Fibroblast of skin of left quadriceps (primary cell): ENCODE results near the gene ARHGAP15.

Experiments used
- DNase-seq, 2 experiments: peaks; one replicate each; pipeline ENCODE4 v3.0.0-alpha.2; 2013; ENCODE audit warnings: low read depth in 2 of 2

Gene ARHGAP15

DNA sequence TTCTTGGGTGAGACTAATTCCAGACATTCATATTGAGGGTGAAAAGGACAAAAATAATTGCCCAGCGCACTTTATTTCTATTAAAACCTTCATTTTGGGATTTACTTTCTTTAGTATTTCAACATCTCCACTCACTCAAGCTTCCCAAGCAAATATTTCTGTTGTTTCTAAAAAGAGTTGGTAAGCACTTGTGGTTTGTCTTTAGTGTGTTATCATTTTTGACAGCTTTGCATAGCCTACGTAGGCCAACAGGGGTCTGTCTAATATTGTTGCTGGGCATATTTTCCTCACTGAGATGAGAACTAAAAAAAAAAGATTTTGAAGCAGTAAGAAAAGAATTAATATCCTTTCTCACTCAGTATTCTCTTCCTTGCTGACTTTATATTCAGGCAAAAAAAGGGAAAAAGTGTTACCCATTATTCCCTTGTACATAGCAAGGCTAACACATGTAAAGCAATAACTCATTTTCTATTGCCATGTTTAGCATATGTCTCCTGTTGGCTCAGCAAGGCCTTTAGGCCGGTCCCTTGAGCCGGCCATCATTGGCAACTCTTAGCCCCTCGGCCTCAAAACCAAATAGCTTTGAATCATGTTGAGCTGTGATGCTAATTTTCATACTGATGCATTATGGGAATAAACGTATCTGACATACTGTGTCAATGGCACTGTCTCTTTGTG lies 494.2 kb downstream of the ARHGAP15 start:
- no peak for DNase-seq

DNA sequence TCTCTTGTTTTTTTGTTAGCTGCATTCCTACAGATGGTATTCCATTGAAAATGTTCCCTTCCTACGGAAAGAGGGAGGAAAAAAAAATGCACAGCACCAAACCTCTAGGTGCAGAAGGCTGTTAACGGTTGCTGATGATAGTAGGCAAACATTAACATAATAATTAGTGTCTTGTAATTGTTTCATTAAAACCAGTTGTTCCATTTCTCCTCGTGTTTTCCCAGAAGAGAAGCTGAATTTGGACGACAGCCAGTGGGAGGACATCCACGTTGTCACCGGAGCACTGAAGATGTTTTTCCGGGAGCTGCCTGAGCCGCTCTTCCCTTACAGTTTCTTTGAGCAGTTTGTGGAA lies 494.7 kb downstream of the ARHGAP15 start:
- no peak for DNase-seq

DNA sequence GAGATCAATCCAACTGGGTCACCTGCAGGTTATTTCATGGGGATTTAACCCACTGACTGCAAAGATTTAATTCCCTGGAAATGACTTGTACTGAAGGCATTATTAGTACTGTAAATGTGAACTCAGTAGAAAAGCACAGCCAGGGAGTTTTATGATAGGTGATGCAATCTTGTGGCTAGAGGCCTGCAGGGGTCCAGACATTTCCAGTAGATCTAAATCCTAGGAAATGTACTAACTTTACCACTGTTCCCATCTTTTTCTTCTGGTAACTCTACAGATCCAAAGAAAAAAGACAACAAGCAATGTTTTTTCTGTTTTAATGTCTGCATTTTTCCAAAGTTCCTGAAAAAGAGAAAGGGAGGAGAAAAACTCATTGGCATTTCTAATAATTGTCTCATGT lies 500.1 kb downstream of the ARHGAP15 start:
- peak; percentile 82 to 83 for DNase-seq

DNA sequence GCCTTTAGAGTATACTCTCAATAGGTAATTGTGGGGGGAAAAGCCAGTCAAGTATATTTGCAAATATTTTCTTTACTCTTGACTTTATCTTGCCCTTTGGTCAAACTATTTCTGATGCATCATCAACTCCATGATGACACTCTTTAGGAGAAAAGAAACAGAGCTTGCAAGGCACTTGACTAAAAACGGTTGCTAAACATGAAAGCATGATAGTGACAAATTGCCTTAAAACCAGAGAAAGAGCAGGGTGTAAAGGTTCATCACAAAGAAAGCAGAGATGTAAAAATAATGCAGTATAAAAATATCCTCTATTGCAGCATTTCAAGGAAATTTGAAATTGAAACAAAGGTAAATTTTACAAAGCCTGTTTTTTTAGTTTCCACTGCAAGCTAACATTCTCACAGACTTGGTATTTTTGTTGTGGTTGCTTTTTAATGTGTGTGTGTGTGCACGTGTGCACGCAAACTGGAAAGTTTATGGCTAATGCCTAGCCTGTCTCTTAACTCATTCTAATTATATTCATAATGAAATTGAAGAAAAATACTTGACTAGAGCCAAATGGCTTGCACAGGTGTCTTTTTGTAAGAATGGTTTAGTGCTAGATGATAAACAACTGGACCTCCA lies 503.6 kb downstream of the ARHGAP15 start:
- DNase-seq, result no peak

DNA sequence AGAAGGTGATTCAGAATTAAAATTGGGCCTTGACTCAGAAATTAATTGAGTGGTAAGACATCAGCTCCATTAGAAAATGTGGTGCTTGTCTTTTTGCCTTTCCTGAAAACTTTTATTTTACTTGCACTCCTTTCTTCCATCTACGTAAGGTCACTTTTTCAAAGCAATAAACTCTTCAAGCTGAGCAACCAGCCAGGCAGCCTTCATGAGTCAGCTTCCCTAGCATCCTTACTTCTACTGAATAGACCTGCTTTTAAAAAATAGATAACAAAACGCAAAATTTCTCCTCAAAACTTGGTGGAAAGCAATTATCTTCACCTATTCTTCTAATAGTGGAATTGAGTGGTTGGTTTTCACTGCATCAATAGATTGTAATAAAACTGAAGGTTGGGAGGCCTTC lies 504.2 kb downstream of the ARHGAP15 start:
- DNase-seq, result no peak

DNA sequence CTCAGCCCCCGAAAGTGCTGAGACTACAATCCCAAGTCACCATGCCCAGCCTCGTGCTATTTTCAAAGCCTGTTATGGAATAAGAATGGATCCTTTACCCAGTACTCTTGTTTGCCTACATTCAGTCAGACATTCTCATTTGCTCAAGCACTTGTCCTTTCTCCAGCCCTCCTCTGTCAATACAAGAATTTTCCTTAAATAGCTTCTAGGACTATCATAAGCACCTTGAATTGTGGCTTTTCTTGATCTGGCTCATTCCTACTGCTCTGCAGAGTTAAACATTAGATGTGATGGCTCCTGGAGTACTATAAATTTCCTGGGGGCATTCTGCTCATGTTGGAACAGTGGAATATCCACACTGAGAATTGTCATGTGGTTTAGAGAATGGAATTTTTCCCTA lies 506.1 kb downstream of the ARHGAP15 start:
- no peak for DNase-seq

DNA sequence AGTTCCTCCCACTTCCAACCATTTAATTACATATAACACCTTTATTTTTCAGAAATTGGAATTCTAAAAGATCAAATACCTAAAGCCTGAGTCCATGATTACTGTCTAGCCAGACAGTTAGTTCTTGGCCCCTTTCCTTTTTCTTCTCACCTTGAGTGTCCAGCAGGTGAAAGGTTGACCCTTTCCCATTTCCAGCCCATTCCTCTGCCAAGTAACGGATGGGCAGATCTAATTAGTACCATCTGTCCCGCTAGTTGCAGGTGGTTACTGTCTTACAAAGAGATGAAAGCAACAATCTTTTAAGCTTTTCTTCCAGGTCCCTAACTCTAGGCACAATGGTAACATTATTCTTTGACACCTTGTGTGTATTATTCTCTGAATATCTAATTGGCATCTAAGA lies 506.7 kb downstream of the ARHGAP15 start:
- DNase-seq, result no peak

DNA sequence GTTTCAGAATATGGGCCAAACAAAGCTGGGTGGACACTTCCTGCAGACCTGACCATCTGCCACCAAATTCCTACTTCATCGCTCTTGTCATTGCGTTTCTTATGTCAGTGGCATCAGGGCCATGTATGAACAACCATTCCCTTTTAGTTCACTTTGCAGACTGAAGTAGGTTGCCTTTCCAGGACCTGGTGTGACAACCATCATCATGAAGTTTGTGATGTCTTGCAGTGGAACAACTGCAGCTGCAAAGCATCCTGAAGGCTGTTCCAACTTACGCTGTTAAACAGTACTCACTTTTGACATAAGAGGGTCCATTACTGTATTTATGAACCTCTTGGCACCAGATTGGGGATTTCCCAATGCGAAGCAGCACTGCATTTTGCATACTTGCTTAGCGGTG lies 511.6 kb downstream of the ARHGAP15 start:
- DNase-seq, result no peak

DNA sequence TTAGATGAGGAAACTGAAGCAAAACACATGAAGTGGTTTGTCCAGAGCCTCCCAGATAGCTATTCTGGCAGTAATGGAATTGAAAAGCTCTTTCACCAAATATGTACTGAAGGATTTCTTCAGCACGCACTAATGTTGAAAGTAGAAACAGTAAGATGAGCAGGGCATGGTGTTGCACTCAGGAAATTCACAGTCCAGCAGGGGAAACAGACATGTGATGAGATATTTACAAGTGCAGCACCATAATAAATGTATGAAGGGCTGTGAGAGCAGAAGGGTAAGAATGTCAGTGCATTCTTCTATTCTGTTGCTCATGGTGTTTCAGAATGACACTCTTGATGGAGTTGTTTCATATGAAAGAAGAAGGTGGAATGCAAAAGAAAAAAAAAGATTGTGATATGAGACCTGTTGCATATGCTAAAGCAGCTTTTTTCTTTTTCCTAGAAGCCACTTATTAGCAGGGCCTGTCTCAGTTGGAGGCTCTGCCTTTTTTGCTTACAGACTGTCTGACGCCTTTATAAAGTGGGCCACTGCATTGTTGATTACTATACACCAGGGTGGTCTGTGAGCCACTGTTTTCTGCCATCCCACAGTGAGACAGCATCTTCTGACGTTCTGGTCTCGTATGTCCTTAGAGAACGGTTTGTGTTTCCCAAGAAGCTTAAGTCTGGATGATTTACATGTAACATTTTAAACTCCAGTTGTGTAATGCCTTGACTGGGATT lies 516.9 kb downstream of the ARHGAP15 start:
- DNase-seq, result no peak

DNA sequence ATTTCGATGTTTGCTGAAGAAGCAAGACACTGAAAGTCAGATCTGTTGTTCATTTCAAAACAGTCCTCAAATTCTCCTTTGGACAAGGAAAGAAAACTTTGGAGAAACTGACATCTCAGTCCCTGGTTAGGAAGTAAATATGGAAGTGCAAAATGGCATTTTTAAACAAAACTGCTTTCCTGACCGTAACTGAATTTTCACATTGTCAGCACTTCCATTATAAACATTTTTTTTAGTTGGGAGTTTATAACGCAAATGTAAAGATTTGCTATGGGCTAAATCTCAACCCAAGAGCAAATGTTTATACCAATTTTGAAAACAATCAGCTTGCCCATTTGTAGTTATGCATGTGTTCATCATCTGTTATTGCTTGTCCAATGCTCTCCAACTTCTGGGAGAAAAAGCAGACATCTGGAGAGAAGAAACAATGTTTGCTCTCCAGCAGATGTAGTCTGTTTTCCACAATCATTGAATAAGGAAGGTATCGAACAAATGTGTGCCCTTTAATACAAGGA lies 520.1 kb downstream of the ARHGAP15 start:
- no peak for DNase-seq

DNA sequence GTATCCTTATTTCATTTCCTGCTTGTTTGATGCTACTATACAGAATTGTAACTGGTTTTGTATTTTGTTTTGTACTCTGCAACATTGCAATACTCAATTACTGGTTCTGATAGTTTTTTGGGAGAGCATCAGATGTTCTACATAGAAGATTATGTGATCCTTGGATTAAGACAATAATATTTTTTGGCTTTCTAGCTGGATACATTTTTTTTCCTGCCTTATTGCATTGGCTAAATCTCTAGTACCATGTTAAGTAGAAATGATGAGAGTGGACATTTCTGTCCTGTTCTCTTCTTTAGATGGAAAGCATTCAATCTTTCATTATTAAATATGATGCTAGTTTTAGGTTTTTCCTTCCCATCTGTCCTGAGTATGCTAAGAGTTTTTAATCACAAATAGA lies 523.5 kb downstream of the ARHGAP15 start:
- DNase-seq, result no peak

DNA sequence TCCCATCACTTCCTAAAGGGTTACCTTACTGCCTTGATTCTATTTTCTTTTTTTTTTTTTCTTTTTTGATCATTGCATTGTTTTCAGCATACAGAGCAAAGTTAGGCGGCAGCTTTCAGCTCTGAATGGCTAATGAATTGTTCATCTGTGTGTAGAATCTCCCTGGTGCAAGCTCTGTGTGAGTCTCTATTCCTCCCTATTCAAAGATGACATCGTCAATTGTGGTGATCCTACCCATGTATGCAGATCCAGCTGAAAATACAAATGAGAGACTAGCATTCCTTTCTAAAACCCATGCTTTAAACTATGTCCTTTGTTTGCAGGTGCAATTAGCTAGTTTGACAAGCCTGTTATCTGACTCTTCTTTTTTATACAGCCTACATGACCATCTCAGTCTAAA lies 539.0 kb downstream of the ARHGAP15 start:
- DNase-seq, result no peak

DNA sequence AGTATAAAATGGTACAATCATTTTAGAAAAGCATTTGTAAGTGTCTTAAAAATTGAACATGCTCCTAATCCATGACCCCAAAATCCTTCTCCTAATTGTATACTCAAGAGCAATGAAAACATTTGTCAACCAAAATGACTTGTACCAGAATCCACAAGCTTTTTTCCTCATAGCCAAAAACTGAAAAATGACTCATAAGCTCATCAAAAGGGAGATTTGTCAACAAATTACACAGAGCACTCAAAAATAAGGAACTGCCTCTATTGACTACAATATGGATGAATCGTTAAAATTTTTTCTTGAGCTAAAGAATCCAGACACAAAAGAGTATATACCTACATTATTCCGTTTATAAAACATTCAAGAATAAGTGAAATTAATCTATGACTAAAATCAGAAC lies 544.8 kb downstream of the ARHGAP15 start:
- DNase-seq, result no peak

DNA sequence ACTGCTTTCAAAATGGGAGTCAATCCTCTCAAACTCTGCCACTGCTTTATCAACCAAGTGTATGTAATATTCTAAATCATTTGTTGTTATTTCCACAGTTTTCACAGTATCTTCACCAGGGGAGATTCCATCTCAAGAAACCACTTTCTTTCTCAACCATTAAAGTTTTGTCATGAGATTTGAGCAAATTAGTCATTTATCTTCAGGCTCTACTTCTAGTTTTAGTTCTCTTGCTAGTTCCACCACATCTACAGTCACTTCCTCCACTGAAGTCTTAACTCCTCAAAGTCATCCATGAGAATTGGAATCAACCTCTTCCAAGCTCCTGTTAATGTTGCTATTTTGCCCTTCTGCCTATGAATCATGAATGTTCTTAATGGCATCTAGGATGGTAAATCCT lies 545.8 kb downstream of the ARHGAP15 start:
- DNase-seq, result no peak

DNA sequence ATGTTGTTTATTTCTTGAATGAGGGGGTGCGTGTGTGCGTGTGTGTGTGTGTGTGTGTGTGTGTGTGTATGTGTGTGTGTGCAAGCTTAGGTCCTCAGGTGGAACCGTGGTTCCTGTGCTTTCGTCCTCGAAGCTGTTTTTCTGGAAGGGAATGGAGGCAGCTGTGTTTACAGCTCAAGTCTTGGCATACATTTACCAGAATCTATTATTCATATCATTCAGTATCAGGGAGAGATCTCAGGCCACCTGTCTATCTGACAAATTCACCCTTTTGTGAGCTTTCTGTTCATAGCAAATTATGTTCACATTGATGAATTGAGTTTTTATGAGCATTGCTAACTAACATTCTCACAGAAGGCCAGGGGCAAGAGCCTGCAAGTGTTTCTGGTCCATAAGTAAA lies 550.4 kb downstream of the ARHGAP15 start:
- DNase-seq, result no peak

DNA sequence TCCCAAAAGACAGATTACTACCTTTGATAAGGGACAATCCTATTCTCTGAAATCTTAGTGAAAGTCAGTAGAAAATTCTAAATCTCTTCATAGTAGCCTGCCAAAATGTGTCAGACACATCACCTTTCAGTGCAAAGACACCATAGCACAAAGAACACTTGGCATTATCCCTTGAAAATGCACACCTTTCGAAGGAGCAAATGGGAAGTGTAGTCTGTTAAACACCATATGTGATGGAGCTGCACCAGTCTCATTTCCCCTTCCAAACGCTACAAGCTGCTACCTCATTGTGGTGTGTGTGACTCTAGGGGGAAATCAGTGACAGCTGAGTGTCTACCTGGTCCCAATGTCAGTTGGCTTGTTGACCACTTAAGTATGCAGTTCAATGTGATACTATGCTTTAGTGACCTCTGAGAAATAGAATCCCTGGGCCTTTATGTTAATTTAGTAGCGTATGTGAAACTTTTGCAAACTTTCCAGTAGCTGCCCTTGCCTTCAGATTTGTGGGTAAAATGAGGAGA lies 551.7 kb downstream of the ARHGAP15 start:
- no peak for DNase-seq

DNA sequence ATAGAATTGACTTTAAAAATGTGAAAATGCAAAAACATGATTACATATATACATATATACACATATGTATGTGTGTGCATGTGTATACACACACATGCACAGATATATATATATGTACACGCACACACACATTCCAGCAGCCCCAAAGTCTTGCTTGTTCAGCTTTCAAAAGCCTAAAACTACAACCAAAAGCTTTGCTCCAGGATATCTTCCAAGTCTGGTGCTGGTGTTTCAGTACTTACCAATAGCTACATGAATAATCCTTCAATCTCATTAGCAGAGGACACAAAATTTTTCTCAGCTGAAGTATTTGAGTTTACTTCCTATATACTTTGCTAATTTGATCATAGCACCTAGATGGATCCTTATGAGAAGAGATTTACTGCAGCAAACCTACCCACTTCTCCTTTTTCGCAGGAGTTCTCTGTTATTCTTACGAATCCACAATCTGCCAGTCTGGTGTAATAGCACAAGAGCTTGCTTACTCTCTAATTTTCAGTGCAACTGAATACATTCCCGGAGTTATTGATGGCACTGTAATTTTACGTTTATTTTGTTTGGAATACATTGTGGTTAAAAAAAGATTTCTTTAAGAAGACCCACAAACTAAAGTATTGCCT lies 553.3 kb downstream of the ARHGAP15 start:
- no peak for DNase-seq

DNA sequence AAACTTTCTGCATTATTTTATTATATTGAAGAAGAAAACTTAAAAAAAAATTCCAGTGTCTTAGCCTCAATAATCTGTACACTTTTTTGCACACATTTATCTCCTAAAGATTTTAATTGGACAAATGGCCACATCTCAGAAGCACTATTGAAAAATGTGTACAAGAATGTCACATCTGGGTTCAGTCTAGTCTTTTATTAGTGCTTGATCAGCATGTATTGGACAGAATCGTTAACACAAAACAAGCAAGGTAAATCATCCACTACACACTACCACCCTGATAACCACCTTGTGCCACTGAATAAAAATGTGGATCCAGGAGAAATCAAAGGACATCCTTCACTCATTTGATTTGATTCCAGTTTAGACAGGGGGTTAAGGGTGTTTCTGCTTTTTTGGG lies 554.8 kb downstream of the ARHGAP15 start:
- no peak for DNase-seq

DNA sequence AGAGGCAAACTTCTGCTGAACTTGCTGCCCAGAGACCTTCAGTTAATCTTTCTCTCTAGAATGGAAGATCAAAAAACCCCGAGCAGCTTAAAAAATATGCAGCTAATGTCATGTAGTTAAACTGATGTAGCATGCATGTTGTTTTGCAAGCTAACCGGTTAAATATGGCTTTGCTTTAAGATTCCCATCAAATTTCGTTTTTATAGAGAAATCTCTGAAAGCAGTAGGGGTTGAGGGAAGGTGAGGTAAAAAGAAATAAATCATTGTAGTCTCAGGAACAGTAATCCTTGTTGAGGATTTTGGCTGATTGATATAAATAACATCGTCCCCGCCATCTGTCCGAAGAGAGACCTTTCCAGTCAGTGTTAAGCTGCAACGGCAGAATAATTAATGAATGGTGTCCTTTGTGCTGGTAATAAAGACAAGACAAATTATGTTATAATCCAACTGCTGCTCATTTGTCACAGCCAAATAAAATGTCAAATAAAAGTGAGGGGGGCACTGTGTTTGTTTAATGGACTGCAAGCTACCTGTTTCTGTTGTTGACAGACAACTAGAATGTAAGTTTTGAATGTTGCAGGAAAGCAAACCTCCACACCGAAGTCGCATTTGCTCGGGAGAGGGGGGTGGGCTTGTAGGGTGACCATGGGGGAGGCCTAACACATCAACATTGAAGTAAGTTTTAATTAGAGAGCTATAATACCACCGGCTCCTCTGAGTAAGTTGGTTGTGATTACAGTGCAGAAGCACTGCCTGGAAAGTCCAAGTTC lies 555.5 kb downstream of the ARHGAP15 start:
- DNase-seq, result no peak

DNA sequence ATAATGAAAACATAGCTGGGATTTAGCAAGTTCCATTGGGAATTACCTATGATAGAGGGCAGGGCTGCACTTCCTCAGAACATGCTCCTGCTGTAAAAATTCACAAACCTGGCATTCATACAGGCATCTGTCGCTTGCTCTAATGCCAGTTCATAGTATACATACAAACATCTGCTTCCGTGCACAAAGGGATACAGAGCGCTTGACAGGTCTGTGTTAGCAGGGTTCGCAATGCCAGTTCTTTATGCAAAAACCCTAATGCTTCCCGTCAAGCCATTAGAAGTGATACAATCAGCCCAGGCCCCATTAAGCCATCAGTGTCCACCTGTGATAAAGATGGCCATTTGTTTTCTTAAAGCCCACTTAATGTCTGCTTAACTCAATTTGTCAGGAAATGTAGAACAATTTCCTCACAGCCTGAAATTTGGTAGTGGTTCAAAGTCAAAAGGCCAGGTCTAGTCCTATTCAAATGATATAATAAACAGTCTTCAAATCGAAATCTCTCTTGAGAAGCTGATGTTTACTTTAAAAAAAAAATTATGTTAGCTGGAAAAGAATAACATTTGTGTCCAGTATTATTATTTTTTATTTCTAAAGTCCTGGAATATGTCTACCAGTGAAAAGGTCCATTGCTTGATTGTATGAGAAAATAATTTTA lies 556.3 kb downstream of the ARHGAP15 start:
- no peak for DNase-seq

DNA sequence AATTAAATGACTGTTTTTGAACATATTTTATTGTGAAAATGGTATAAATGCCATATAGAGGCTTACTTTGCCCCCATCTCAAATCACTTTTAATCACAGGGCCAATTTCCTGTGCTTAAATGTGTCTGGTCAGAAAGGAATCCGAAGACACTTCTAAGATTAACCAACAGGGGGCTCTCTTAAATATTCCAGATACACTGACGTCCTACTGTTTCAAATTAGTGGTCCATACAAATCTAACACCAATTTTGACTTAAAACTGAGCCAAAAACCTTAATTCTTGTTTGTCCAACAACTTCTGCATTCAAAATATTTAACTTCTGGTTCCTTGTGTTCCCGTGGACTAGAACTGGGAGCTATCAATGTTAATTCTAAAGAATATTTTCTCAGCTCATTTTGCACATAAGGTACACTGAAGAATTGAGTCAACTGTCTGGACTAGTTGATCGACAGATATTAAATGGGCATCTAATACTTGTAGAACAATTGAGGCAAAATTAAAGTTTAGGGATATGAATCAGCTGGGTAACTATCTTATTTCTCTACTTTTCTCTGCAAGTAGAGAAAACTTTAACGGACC lies 557.5 kb downstream of the ARHGAP15 start:
- peak; percentile 22 to 29 for DNase-seq
